ENCODE results near the gene FHOD1.

FHOD1 gene

DNA sequence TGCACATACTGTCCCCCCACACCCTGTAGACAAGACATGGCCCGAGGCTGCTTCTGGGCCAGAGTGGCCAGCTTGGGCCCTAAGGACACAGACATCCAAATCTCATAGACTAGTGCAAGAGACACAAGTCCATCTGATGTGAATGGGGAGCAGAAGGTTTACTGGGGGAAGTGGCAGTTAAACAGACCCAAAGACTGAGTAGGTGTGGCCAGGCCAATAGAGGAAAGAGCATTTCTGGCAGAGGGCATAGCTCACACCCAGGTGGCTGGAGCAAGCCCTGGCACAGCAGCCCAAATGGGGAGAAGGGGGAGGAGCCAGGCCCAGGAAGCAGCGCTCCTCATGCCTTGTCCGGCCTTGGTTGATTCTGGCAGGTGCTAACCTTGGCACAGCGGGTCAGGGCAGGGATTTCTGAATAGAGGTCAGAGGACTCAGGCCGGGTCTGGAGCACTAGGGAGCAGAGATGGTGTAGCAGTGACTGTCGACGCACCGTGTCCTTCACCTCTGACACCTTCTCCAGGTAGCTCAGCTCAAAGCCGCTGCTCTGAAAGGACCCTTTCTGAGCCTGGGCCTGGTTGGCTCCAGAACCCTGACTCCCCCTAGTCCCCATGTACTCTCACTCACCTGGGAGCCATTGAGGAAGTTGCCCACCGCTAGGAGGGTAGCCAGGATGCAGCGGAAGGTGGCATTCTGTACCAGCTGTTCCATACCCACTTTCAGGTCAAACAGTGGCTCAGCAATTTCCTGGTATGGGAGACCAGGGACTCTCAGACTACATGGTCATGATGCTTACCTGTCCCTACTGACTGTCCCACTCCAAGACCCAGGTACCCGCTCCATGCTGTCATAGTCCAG lies 16.2 kb downstream of the FHOD1 start:
- DNase-seq: no peak

DNA sequence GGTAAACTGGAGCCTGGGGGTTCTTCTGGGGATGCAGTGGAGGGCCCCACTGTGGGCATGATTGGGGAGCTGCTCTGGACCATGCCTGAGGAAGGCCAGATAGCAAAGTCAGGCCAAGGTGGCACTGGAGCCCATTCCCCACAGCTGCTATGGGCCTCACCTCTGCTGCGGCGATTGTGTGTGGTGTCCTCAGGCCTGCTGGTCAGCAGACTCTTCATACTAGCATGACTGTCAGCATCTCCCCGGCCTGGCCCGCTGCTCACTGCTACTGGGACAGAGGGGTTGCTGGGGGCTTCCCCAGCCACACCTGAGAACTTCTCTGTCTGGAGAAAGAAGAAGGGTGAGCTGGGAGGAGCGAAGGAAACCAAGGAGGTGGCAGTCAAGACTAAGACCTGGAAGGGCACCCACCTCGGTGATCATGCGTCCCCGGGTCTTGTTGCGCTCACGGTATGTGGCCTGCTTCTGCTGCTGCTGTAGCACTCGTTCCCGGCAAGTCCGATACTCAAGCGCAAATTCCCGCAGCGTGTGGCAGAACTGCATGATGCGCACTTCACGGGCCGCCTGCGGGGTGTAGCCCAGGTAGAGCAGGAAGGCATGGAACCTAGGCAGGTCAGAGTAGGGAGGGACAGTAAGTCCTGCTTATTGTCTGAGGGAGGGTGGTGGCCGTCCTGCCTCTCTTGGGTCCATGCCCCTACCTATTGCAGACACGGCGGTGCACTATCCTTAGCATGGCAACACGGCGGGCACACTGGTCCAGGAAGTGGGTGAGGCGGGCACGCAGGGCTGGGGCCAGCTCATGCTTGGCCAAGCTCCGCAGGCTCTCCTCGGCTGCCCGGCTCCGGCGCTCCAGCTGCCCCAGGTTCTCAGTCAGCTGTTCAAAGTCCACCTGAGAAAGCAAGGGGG lies 17.1 kb downstream of the FHOD1 start:
- DNase-seq: no peak

DNA sequence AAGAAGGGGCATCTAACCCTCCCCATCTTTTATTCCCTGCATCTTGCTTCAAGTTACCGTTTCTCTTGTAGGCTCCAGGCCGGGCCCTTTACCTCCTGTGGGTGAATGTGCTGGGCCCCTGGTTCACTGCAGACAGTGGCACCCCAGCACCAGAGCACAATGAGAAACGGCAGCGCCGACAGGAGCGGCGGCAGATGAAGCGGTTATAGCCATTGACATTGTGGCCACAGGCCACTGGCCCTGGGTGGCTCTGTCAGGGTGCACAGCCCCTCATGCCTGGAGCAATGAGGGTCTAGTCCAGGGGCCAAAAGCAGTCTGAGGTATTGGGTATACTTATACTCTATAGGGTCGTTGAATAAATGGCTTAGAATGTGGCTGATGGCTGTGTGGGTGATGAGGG lies 18.4 kb downstream of the FHOD1 start:
- no peak for DNase-seq

DNA sequence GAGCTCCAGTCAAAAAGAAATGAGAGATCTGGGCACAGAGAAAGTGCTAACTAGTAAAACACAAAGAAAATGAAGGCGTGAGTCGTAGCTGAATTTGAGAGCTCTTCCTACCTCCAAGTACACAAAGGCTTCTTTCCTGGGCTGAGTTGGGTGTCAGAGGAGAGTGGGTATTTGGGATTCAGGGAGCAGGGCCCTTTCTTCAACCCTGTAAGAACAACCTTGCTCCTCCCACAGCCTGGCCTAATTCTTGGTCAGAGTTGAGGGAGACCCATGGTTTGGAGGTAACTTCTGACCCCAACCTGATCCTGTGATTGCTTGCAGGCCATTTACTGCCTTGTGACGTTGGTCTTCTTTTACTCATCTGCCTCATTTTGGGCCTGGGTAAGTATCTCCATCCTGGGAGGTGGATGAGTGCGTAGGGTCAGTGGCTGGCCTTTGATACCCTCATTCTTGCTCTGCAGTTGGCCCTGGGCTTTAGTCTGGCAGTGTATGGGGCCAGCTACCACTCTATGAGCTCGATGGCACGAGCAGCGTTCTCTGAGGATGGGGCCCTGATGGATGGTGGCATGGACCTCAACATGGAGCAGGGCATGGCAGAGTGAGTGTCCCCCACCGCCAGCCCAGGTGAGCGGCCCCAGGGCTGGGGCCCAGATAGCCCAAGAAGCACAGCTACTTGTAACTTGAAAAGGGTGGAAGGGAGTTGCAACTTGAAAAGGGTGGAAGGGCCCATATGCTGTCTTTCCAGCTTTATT lies 19.1 kb downstream of the FHOD1 start:
- no peak for DNase-seq

DNA sequence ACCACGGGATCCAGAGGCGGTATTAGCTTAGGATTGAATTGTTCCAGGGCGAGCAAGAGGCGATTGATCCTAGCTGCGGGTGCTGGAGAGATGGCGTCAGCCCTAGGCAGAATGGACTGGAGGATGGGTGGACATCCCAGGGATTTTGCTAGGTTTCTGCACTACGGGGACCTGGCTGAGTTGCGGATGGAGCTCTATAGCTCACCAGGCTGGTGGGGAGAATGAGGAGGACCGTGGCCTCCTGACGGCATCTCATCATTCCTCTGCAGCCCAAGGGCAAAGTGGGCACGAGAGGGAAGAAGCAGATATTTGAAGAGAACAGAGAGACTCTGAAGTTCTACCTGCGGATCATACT lies 19.7 kb downstream of the FHOD1 start:
- DNase-seq: no peak

DNA sequence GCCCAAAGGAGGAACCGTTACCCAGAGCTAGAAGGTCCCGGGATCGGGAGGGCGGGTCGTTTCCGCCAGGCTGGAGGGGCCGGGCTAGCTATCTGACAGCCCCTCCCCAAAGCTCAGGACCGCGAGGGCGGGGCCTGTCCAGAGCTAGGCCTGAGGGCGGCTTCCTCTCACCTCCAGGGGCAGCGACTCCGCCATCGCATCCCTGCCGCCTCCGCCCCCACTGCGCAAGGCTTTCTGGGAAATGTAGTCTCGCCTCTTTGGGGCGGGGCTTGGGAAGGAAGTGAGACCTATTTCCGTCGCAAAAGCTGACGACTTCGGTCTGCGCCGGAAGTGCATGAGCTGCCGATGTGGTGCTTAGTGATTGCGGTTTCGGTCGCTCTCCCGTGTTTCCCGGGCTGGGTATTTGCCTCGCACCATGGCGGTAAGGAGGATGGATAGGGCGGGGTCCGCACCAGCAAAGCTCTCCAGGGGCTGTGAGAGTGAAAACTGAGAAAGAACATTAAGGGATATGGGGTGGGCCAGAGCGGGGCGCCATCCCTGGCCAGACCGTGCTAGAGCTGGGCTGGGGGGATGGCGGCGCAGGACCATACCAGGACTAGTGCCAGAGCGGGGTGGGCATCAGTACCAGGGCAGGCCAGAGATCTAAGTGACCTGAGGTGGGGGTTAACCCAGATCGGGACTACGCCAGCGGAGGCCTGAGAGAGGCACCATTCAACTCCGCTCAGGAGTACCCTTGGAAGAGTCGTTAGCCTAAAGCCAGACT lies 20.3 kb downstream of the FHOD1 start, which contains the start of gene TMEM208:
TSS of gene TMEM208 (plus strand) at position 327 of the 763 bp plus-strand sequence. CDS start at position 416, 89 bp downstream.
- DNase-seq: peak; percentile 65

DNA sequence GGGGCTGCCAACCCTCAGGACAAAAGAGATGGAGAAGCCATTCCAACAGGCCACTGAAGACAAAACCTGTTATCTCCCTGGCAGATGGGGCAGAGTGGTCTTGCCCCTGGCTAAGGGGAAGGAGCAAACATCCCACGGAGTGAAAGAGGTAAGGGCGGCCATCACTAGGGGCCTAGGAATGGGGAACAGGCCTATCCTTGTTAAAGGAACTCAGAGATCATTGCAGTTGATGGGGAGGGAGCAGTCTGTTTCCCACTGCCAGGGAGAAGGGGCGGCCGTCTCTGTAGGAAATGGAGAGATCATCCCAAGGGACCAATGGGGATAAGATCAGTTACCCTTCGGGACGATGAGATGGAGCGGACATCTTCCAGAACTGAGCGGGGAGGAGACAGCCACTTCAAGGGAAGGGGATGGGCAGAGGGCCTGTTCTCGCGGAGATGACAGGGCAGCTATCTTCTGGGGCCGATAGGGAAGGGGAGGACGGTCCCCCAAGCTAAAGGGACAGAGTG lies 20.9 kb downstream of the FHOD1 start:
- no peak for DNase-seq

DNA sequence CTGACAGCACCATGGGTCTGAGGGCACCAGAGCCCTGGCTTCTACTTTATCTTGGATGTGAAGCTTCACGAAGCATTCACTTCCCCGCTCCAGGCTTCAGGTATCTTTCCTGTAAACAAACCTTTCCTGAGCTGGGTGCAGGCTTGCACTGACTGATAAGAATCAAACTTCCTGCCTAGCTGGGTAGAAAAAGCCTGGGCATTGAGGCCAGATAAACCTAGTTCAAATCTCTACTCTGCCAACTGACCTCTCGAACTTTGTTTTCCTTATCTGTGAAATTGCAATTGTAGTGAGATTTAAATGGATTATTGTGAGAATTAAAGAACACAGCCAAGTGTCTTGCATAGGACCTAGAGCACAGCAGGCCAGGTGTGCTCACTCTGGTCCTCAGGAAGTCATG lies 23.3 kb downstream of the FHOD1 start:
- DNase-seq: no peak

DNA sequence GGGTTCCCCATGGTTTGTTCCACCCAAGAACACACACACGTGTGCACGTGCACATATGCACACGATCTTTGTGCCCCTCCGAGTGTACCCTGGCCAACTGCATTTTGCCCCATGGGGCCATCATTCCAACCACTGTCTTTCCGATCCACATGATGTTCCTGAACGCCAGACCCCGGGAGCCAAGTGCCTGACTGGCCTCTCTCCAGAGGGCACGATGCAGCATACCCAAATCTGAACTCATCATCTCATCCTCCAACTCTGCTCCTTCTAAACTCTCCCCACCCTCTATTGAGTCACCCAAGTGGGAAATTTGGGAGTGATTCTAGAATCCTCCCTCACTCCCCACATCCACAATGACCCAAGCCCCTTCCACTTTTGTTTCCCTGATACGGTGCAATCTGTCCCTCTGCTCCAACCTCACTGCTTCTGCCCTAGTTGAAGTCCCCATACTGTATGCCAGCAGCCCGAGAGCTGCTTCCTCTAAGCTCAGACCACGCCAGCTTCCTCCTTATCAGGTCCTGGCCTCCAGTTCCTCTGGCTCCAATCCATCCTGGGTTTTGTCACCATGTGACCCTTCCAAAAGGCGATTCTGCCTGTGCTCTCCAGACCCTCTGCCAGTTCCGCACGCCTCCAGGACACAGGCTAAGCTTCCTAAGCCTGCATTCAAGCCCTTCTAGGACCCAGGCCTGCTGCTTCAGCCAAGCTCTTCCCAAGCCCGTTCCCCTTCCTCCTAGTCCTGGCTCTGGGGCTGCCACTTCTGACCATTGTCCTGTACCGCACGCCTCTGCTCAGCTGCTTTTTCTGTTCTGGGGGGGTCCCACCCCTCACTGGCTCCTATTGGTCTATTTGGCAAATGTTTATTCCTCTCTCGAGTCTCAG lies 30.4 kb downstream of the FHOD1 start:
- no peak for DNase-seq

DNA sequence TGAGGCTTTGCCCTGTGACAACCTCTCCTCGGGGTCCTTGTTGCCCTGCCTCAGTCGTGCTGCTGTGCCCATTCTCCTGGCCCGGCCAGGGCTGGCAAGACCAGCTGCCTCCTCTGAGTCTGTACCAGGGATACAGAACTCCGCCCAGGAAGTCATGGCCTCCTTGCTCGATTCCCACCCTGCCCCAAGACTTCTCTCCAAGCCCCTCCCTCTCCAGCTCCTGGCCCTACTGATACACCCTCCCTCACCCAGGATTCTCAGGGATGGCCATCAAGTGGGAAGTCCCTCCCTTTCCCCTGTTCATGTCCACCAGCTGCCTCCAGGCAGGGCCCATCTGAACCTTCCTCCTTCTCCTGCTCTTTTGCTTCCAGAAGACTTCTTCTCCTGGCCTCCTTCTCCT lies 31.6 kb downstream of the FHOD1 start:
- DNase-seq: no peak

DNA sequence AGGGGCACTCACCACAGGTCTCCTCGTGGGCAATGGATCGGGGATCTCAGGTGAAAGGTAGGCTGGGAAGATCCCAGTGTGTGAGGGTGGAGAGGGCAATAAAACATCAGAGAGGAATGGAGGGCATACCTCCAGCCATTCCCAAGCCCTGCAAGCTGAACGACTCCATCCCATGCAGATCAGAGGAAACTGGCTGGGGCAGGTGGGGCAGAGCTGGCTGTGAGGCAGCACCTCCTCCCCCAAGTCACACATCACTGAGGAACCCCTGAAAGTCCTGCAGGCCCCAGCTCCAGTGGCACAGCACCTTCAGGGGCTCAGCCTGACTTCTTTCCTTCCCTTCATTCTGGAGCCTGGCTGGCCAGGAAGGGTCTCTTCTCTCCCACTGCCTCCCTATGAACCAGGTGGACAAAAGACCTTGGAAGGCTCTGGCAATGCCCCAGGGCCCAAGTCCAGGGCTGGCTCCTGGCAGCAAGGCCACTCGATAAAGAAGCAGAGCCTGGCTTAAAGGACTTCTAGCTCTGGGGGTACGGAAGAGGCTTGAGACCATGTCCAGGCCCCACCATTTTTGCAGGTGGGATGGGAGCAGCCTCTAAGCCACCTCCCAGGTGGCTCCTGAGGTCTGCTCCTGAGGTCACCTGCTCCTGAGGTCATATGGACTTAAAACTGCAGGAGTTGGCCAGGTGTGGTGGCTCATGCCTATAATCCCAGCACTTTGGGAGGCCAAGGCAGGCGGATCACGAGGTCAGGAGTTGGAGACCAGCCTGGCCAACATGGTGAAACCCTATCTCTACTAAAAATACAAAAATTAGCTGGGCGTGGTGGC lies 33.9 kb downstream of the FHOD1 start:
- DNase-seq: no peak

DNA sequence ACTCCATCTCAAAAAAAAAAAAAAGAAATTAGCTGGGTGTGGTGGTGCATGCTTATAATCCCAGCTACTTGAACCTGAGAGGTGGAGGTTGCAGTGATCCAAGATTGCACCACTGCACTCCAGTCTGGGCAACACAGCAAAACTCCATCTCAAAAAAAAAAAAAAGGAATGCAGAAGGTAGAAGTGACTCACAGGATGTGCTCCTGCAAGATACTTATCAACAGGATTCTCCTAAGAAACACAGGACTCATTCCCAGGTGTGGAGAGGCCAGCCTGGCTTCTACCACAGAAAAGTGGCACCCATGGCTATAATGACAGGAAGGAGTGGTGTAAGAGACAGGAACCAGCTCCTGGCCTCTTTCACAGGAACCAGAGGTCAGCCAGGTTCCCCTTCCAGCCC lies 34.5 kb downstream of the FHOD1 start:
- DNase-seq: no peak

DNA sequence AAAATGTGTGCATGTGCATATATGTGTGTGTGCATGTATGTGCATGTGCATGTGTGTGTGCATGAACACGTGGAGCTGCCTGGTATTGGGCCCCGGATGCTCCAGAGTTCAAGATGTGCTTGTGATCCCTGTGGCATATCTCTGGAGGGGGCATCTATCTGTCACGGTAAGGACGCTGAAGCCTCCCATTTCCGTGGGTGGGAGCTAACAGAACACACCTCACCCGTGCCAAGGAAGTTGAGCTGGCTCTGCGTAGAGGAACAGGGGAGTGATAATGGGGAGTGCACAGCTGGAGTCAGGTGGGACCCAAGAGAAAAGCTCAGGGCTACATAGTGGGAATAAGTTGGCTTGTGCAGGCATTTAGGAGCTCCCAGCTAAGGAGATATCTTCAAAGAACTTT lies 35.6 kb downstream of the FHOD1 start:
- DNase-seq: no peak

DNA sequence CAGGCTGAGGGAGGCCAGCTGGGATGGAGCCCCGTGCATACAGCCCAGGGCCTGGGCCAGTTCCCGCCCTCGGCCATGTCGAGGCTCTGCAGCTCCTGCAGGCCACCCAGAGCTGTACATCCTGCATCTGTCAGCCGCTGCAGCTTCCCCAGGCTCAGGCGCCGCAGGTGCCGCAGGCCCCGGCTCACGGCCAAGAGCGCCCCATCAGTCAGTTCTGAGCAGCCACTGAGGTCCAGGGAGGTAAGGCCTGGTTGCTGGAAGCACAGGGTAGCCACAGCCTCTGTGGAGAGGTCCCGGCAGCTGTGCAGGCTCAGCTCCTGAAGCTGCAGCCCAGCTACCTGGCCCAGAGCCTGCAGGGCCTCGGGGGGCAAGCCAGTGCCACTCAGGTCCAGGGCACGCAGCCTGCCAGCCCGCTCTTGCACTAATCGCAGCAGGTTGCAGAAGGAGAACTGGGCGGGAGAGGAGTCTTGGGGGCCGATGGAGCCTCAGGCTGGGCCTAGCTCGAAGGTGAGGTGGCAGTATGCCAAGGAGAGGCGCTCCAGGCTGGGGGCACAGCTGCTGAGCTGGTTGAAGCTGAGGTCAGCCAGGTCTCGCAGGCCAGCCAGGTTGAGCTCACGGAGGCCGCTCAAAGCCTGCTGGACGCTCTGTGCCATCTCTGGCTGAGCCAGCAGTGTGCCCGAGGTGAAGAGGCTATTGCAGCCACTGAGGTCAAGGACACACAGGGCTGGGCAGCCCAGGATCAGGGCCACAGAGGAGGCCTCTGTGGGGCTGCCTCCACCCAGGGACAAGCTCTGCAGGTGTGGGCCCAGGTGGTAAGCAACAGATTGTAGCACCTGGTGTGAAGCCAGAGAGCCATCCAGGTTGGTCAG lies 37.0 kb downstream of the FHOD1 start:
- DNase-seq: no peak

DNA sequence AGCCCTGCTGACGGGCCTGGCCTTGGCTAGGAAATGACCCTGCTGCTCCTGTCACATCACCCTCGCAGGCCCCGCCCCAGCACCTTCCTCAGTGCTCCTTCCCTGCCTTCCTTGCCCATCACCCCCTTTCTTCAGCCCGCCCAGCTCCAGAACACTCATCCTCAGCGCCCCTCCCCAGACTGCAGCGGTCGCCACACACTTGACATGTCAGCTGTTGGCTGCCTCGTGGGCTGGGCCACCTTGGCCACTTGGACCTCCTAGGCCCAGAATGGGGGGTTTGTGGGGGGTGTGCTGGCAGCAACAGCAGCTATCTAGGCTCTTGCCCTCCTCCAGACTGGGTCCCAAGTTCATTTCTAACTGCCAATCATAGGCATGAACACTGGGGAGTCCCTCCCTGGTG lies 37.7 kb downstream of the FHOD1 start:
- no peak for DNase-seq

DNA sequence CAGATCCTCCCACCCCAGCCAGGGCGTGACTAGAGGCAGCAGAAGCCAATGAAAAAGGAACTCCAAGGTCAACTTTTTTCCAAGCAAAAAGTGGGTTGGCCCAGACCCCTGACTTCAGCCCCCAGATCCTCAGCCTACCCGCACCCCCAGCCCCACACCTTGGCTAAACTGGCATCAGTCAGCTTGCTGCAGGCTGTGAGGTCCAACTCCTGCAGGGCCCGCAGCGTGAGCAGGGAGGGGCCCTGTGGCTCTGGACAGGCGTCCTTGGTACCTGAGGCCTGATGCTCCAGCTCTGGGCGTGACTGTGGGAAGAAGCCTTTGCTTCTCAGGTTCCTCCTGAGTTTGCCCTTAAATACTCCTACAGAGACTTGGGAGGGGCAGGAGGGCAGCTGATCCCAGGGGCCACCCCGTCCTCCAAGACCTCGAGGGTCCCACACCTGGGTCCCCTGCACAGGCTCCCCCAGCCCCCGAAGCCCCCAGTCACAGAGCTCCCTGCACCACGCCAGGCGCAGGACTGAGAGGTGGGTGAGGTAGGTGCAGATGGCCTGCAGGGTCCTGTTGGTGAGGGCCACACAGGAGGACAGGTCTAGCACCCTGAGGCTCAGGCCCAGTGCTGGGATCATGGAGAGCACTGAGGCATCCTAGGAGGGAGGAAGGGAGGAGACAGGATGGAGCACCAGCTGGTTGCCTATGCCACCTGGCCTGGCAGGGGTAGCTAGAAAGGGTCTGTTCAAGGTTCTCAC lies 39.0 kb downstream of the FHOD1 start:
- DNase-seq: no peak

DNA sequence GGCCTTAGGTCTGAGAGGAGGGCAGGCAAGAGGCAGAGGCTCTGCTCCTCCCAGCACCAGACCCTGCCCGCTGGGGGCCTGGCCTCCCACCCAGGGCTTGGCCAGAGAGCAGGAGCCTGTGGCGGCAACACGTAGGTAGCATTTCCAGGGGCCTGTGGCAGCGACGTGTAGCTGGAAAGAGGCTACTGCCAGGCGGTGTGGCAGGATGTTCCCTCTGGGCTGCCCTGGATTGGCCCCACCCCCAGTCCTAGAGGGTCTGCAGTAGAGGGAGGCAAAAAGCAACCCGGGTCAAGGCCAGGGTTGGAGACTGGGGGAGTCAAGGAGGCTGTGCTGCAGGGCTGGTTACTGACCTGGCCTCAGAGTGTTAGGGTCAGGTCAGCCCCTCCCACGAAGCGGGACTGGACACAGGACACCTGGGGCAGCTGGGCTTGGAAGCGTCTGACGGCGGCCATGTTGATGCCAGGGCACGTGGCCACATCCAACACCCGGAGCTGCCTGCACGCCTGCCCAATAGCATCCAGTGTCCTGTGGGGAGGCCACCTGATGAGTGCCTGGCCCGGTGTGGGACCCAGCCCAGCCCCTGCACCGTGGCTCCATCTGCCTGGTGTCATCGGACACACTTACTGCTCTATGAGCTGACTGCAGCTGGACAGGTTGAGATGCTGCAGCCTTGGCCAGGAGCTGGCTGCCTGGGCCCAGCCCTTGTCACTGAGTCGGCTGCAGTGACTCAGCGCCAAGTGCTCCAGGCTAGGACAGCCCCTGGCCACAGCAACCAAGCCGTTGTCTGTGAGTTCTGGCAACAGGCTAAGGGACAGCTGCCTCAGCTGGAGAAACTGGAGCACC lies 39.8 kb downstream of the FHOD1 start:
- DNase-seq: no peak

DNA sequence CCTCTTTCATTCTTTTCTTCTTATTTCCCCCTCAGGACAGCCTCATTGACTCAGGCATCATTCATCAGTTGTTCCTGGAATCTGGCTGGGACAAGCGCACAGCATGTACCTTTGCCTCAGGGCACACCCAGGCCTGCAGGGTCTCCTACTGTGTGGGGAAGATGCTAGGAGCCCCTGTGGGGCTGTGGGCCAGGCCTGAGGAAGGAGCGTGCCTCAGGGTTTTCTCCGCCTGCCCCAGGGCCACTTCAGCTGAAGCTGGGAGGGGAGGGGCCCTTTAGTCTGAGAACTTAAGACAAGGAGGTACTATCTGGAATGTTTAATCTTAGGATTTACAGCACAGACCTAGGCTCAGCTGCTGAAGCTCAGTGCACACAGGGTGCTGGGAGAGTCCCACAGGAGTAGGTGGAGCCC lies 40.4 kb downstream of the FHOD1 start:
- DNase-seq: no peak

All from NCI-H2081 treated with DMSO at 0.1 percent for 48 hours (cell line).